HG03039 (cell line): Measurements from ENCODE around the gene TIMP4.

Experiments
- ATAC-seq: cut with Tn5 transposase; IDR thresholded peaks from one replicate; pipeline ENCODE4 v1.9.1; 2021; ENCODE audit warnings: mild to moderate bottlenecking, moderate library complexity; ENCODE audit not compliant: unreplicated experiment

Gene TIMP4

GRCh38 chr3:12186046-12186445 is 27.3 kb upstream of the TIMP4 start:
- ATAC-seq, result no peak

- no peak for ATAC-seq
Observed at GRCh38 chr3:12185172-12185710, 26.5 kb upstream of the TIMP4 start.

GRCh38 chr3:12184541-12184940 is 25.8 kb upstream of the TIMP4 start:
- no peak for ATAC-seq

- no peak for ATAC-seq
Observed at GRCh38 chr3:12182687-12183441, 24.2 kb upstream of the TIMP4 start.

GRCh38 chr3:12181806-12182205 is 23.1 kb upstream of the TIMP4 start:
- ATAC-seq, result no peak

- ATAC-seq, result no peak
Observed at GRCh38 chr3:12181301-12181700, 22.6 kb upstream of the TIMP4 start.

GRCh38 chr3:12180631-12181030 is 21.9 kb upstream of the TIMP4 start:
- no peak for ATAC-seq

GRCh38 chr3:12180218-12180617 is 21.5 kb upstream of the TIMP4 start:
- no peak for ATAC-seq

- no peak for ATAC-seq
Observed at GRCh38 chr3:12179441-12179840, 20.7 kb upstream of the TIMP4 start.

GRCh38 chr3:12178091-12178820 is 19.5 kb upstream of the TIMP4 start:
- ATAC-seq, result no peak

- ATAC-seq, result no peak
Observed at GRCh38 chr3:12177126-12177525, 18.4 kb upstream of the TIMP4 start.

- no peak for ATAC-seq
Observed at GRCh38 chr3:12175844-12176453, 17.2 kb upstream of the TIMP4 start.

GRCh38 chr3:12175137-12175593 is 16.5 kb upstream of the TIMP4 start:
- ATAC-seq, result no peak

- ATAC-seq, result no peak
Observed at GRCh38 chr3:12170207-12170606, 11.5 kb upstream of the TIMP4 start.

GRCh38 chr3:12165909-12166308 is 7.2 kb upstream of the TIMP4 start:
- no peak for ATAC-seq

GRCh38 chr3:12159227-12159601 is 502 bp upstream of the TIMP4 start:
- ATAC-seq, result no peak

GRCh38 chr3:12157026-12157425 is 1.7 kb downstream of the TIMP4 start:
- no peak for ATAC-seq

GRCh38 chr3:12155828-12156227 is 2.9 kb downstream of the TIMP4 start:
- ATAC-seq, result no peak

- no peak for ATAC-seq
Observed at GRCh38 chr3:12155264-12155663, 3.4 kb downstream of the TIMP4 start.

GRCh38 chr3:12154151-12154550 is 4.6 kb downstream of the TIMP4 start:
- no peak for ATAC-seq

GRCh38 chr3:12150112-12150511 is 8.6 kb downstream of the TIMP4 start:
- ATAC-seq, result no peak

GRCh38 chr3:12149029-12149428 is 9.7 kb downstream of the TIMP4 start:
- ATAC-seq, result no peak
